Peyer's patch (tissue), 4 donors: ENCODE results near the gene CACNA2D1. TPM values are rescaled to one million over a fixed set of nuclear protein-coding genes. Genes with fewer than 3 reads are reported as not detected.

ENCODE experiments used
- DNase-seq, 3 donors: peaks; one replicate each; pipeline ENCODE4 v3.0.0-alpha.2; 2017 to 2019
- H3K27ac ChIP-seq, 4 donors: fragments of 200-600 bp; sonication (generic); one replicate each; pipeline ENCODE4 v1.5.1; 2016 to 2019
- H3K27me3 ChIP-seq, 2 donors: fragments of 200-600 bp; sonication (generic); one replicate each; pipeline ENCODE4 v1.5.1; 2019
- H3K36me3 ChIP-seq, 3 donors: fragments of 200-600 bp; sonication (generic); one replicate each; pipeline ENCODE4 v1.5.1; 2016 to 2019
- H3K4me1 ChIP-seq, 4 donors: fragments of 200-600 bp; sonication (generic); one replicate each; pipeline ENCODE4 v1.5.1; 2016 to 2019
- H3K4me3 ChIP-seq, 4 donors: fragments of 200-600 bp; sonication (generic); 1 replicate in 3 of 4; 2 replicates in 1 of 4; pipeline ENCODE4 v1.5.1; 2016 to 2019; ENCODE audit warnings: mild to moderate bottlenecking in 1 of 4
- H3K9me3 ChIP-seq, 4 donors: fragments of 200-600 bp; sonication (generic); one replicate each; pipeline ENCODE4 v1.5.1; 2016 to 2019; ENCODE audit warnings: mild to moderate bottlenecking in 1 of 4
- CTCF ChIP-seq, 6 experiments: fragments of 450-650 bp in 4 of 6; fragments of 200-600 bp in 2 of 6; sonication (generic) in 1 of 6; IDR thresholded peaks; one replicate each; pipeline ENCODE4 v1.5.1; 2017 to 2019; ENCODE audit warnings: antibody characterized with exemption in 6 of 6, mild to moderate bottlenecking in 3 of 6, moderate library complexity in 1 of 6
- POLR2A ChIP-seq, 2 donors: fragments of 450-650 bp; IDR thresholded peaks; one replicate each; pipeline ENCODE4 v1.5.1; 2017; ENCODE audit warnings: antibody characterized with exemption in 2 of 2, mild to moderate bottlenecking in 2 of 2, moderate library complexity in 2 of 2
- total RNA-seq, 4 donors: library from RNA; depleted of rRNA; stranded (reverse); fragments of >200 nt; gene quantifications; one replicate each; pipeline ENCODE4 v1.1.0, GENCODE V29; 2016

CACNA2D1 gene
- total RNA-seq, 4 donors from 2014 or later: 5.5 to 85.0 (median 11.5) TPM

- Histone ChIP-seq H3K36me3 (no peaks in the 10 kb centered on the region), H3K27ac (no peak overlapping the region), H3K9me3 (no peaks in the 10 kb centered on the region), H3K4me3 (no peak overlapping the region), H3K27me3 (no peaks in the 10 kb centered on the region), H3K4me1 (no peaks in the 10 kb centered on the region)
- DNase-seq: no peak
- no peak for TF ChIP-seq CTCF (IDR thresholded peaks at IDR 0.05)
- no peak for TF ChIP-seq POLR2A (IDR thresholded peaks at IDR 0.05)
Measured at GRCh38 chr7:81903115-81903514, 540.5 kb downstream of the CACNA2D1 start.

- Histone ChIP-seq H3K27ac (no peak overlapping the region), H3K4me1 (no peaks in the 10 kb centered on the region), H3K27me3 (no peaks in the 10 kb centered on the region), H3K4me3 (no peak overlapping the region), H3K36me3 (no peaks in the 10 kb centered on the region), H3K9me3 (no peaks in the 10 kb centered on the region)
- TF ChIP-seq POLR2A (IDR thresholded peaks at IDR 0.05): no peak
- TF ChIP-seq CTCF (IDR thresholded peaks at IDR 0.05): no peak
- no peak for DNase-seq
Measured at GRCh38 chr7:81902536-81902935, 541.0 kb downstream of the CACNA2D1 start.
